Coronary artery (tissue), 2 donors: ENCODE measurements around the gene DICER1.

Source experiments
- DNase-seq: peaks from one replicate; pipeline ENCODE4 v3.0.0-alpha.2; 2017; ENCODE audit warnings: low spot score
- H3K27ac ChIP-seq, 2 donors: fragments of 200-600 bp; sonication (generic); one replicate each; pipeline ENCODE4 v1.5.1; 2016 to 2019
- H3K4me3 ChIP-seq: fragments of 200-600 bp; sonication (generic); 2 replicates; pipeline ENCODE4 v1.5.1; 2016; ENCODE audit warnings: mild to moderate bottlenecking, moderate library complexity
- TF ChIP-seq, protein P1 (sequence below): fragments of 200-600 bp; sonication (generic); IDR thresholded peaks from one replicate; pipeline ENCODE4 v1.5.1; 2019; ENCODE audit warnings: antibody characterized with exemption

Gene DICER1

GRCh38 chr14:95062946-95063345 is 94.4 kb downstream of the DICER1 start:
- Histone ChIP-seq H3K4me3 (no peak overlapping the region), H3K27ac (no peak overlapping the region)
- TF ChIP-seq, protein P1, sequence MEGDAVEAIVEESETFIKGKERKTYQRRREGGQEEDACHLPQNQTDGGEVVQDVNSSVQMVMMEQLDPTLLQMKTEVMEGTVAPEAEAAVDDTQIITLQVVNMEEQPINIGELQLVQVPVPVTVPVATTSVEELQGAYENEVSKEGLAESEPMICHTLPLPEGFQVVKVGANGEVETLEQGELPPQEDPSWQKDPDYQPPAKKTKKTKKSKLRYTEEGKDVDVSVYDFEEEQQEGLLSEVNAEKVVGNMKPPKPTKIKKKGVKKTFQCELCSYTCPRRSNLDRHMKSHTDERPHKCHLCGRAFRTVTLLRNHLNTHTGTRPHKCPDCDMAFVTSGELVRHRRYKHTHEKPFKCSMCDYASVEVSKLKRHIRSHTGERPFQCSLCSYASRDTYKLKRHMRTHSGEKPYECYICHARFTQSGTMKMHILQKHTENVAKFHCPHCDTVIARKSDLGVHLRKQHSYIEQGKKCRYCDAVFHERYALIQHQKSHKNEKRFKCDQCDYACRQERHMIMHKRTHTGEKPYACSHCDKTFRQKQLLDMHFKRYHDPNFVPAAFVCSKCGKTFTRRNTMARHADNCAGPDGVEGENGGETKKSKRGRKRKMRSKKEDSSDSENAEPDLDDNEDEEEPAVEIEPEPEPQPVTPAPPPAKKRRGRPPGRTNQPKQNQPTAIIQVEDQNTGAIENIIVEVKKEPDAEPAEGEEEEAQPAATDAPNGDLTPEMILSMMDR = no peak
- DNase-seq = no peak

- TF ChIP-seq, protein P1 = no peak
- no peak overlapping the region for H3K27ac ChIP-seq
- no peak for DNase-seq
- H3K4me3 ChIP-seq = no peak overlapping the region
Measured at GRCh38 chr14:95062220-95062619, 95.1 kb downstream of the DICER1 start.

- Histone ChIP-seq H3K27ac (no peak overlapping the region), H3K4me3 (no peak overlapping the region)
- TF ChIP-seq, protein P1 = no peak
- no peak for DNase-seq
Measured at GRCh38 chr14:95061317-95062093, 95.8 kb downstream of the DICER1 start.

DNA sequence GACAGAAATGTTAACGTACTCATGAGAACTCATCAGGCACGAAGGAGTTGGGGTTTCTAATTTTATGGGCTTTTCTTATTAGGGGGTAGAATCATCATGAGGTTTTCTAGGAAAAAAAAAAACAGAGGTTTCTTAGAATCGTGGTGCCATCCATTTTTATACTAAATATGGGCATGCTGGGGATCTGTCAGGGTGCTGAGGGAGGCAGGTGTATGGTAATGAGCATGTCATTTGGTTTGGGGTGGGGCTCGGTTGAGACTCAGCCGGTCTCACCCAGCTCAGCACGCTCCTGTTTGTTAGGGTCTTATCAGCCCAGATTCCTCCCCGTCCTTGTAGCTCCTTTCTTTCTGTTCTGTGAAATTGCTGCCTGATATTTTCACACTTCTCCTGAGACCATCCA is 98.2 kb downstream of the DICER1 start:
- TF ChIP-seq, protein P1 = no peak

DNA sequence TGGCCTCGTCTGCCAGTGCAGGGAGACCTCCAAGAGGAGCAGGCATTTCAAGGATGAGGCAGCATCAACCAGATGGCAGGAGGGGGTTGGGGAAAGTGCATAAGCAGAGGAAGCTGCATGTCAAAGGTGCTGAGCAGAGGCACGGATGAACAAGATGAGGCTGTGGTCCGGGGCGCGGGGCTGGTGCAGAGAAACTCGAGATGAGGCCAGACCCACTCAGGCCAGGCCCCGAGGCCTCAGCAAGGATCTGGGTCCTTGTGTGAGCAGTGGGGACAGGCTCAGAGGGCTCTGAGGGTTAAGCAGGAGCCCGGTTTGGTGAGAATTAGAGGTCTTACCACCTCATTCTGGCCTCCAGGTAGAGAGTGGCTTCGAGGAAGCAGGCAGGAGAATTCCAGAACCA is 98.8 kb downstream of the DICER1 start:
- no peak for DNase-seq
- TF ChIP-seq, protein P1 = no peak

More for the DNA sequence above, 98.2 kb downstream of the DICER1 start:
- Histone ChIP-seq H3K4me3 (no peak overlapping the region), H3K27ac (no peak overlapping the region)
- no peak for DNase-seq

GRCh38 chr14:95057851-95058250 is 99.5 kb downstream of the DICER1 start:
- Histone ChIP-seq H3K4me3 (no peak overlapping the region), H3K27ac (no peak overlapping the region)
- TF ChIP-seq, protein P1 = no peak
- no peak for DNase-seq

More for the DNA sequence above, 98.8 kb downstream of the DICER1 start:
- H3K27ac ChIP-seq = no peak overlapping the region
- no peak overlapping the region for H3K4me3 ChIP-seq

DNA sequence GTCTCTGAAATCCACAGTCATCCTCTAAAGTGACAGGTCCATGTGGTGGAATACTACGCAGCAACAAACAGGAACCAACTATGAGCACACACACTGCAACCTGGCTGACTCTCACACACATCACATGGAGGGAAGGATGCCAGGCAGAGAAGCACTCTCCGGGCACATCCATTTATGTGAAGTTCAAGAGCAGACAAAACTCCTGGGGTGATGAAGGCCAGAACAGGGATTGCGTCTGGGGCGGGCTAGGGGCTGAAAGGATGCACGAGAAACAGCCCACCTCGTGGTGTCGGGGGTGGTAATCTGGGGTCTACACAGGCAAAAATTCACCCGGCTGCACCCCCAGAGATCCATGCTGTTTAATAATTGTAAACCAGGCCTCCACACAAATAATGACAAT is 100.2 kb downstream of the DICER1 start:
- Histone ChIP-seq H3K4me3 (no peak overlapping the region), H3K27ac (no peak overlapping the region)
- TF ChIP-seq, protein P1 = no peak
- no peak for DNase-seq
